Caco-2 (cell line): ENCODE results near the gene FGFBP3. TPM values are rescaled to one million over a fixed set of nuclear protein-coding genes. Genes with fewer than 3 reads are reported as not detected.

ENCODE experiments used
- BruUV-seq: library from RNA; stranded (reverse); fragments of 400-500 nt; replicated peaks from 2 replicates; lab custom pipeline; 2021; lab: Mats Ljungman, UMichigan
- CTCF ChIA-PET: fragments of 300-600 bp; sonication (Branson Sonifier 250); formaldehyde crosslinking; loops from one replicate; lab custom pipeline; 2022; ENCODE audit warnings: antibody characterized with exemption; lab: Charles Lee
- POLR2A ChIA-PET: fragments of 300-600 bp; sonication (Branson Sonifier 250); formaldehyde crosslinking; loops from one replicate; lab custom pipeline; 2022; ENCODE audit warnings: antibody characterized with exemption; lab: Charles Lee
- DNase-seq, 2 experiments: peaks; one replicate each; pipeline versions ENCODE4 v3.0.0 to v3.0.0-alpha.2; 2020 to 2022
- H3K27me3 ChIP-seq: replicated peaks from 2 replicates; pipeline ENCODE4 v1.6.0; 2011; ENCODE audit warnings: low read length; ENCODE audit not compliant: control insufficient read depth, insufficient read depth
- H3K36me3 ChIP-seq: 2 replicates; pipeline ENCODE4 v1.5.1; 2011; ENCODE audit warnings: low read length; ENCODE audit not compliant: control insufficient read depth, insufficient read depth
- H3K4me1 ChIP-seq: fragments of 250-450 bp; sonication (Bioruptor Pico); 2 replicates; pipeline ENCODE4 v1.5.1; 2020; ENCODE audit warnings: mild to moderate bottlenecking
- H3K4me3 ChIP-seq: 2 replicates; pipeline ENCODE4 v1.5.1; 2011; ENCODE audit warnings: low read depth, mild to moderate bottlenecking, control low read depth, low read length
- H3K9me3 ChIP-seq: fragments of 250-450 bp; sonication (Bioruptor Pico); 2 replicates; pipeline ENCODE4 v1.5.1; 2020; ENCODE audit warnings: mild to moderate bottlenecking, moderate library complexity
- H3K27ac Mint-ChIP-seq: one replicate; pipeline ENCODE4 v1.8.0; 2022; ENCODE audit warnings: mixed read lengths; ENCODE audit not compliant: unreplicated experiment
- H3K27me3 Mint-ChIP-seq: one replicate; pipeline ENCODE4 v1.8.0; 2022; ENCODE audit warnings: mixed read lengths; ENCODE audit not compliant: insufficient read depth, unreplicated experiment
- H3K36me3 Mint-ChIP-seq: one replicate; pipeline ENCODE4 v1.8.0; 2022; ENCODE audit warnings: mild to moderate bottlenecking, mixed read lengths; ENCODE audit not compliant: insufficient read depth, unreplicated experiment
- H3K4me1 Mint-ChIP-seq: one replicate; pipeline ENCODE4 v1.8.0; 2022; ENCODE audit warnings: low read depth, mixed read lengths; ENCODE audit not compliant: unreplicated experiment
- H3K4me3 Mint-ChIP-seq: one replicate; pipeline ENCODE4 v1.8.0; 2022; ENCODE audit warnings: mild to moderate bottlenecking, moderate library complexity, mixed read lengths; ENCODE audit not compliant: unreplicated experiment
- H3K9me3 Mint-ChIP-seq: one replicate; pipeline ENCODE4 v1.8.0; 2022; ENCODE audit warnings: mixed read lengths; ENCODE audit not compliant: unreplicated experiment
- intact Hi-C: fragments of 100-400 bp; cut with micrococcal nuclease; formaldehyde crosslinking; loops from one replicate; pipeline ENCODE4 v1.10.0; 2022; ENCODE audit not compliant: unreplicated experiment
- total RNA-seq: library from RNA; stranded (reverse); gene quantifications from 2 replicates; pipeline ENCODE4 v1.2.3, GENCODE V29; 2022
- TF ChIP-seq, protein P1 (sequence below), 2 experiments: fragments of 200-600 bp in 1 of 2; IDR thresholded peaks; 1 replicate in 1 of 2; 2 replicates in 1 of 2; pipeline versions ENCODE4 v1.5.1 to v1.8.0; 2011 to 2022; ENCODE audit warnings: antibody characterized with exemption in 1 of 2, control low read depth in 1 of 2, inconsistent platforms in 1 of 2, low read depth in 1 of 2, low read length in 1 of 2, mild to moderate bottlenecking in 1 of 2, moderate library complexity in 1 of 2; ENCODE audit not compliant: insufficient read depth in 1 of 2, severe bottlenecking in 1 of 2, unreplicated experiment in 1 of 2

Gene FGFBP3
- total RNA-seq, 1 experiment from 2014 or later, result 3.6 TPM

DNA sequence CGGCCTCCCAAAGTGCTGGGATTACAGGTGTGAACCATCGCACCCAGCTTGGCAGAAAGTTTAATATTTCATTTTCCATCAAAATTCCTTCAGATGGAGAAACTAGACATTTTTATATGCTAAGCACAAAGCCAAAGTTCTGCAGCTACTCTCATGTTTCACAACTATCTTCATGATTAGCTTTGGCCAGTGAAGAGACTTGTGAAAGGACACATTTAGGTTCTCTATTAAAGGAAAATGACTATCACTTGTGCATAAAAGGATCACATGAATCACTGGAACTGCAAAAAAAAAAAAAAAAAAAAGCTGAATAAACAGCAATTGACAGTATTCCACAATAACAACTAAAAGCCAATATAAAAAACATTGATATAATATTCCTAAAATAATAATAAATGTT is 16.2 kb downstream of the FGFBP3 start:
- Histone ChIP-seq H3K4me3 (no peak overlapping the region), H3K27me3 (no peaks in the 10 kb centered on the region; the same call in 1 of the 2 replicates), H3K4me1 (peaks cover 4% of the 10 kb centered on the region; the same call in 1 of the 2 replicates), H3K9me3 (no peaks in the 10 kb centered on the region), H3K36me3 (no peaks in the 10 kb centered on the region)
- POLR2A ChIA-PET, result interaction anchor here (0.6 kb wide), 1 partner anchor 14 kb away, joined by 5 read pairs; no protein-coding TSS in a partner anchor
- no peaks in the 10 kb centered on the region for H3K36me3 Mint-ChIP-seq
- CTCF ChIA-PET, result no interaction called here
- intact Hi-C loops, result no loop called here
- no TSS peak for BruUV-seq
- no peak for DNase-seq
- H3K27ac Mint-ChIP-seq, result no peak overlapping the region
- H3K9me3 Mint-ChIP-seq, result no peaks in the 10 kb centered on the region
- no peak overlapping the region for H3K4me3 Mint-ChIP-seq
- TF ChIP-seq, protein P1, sequence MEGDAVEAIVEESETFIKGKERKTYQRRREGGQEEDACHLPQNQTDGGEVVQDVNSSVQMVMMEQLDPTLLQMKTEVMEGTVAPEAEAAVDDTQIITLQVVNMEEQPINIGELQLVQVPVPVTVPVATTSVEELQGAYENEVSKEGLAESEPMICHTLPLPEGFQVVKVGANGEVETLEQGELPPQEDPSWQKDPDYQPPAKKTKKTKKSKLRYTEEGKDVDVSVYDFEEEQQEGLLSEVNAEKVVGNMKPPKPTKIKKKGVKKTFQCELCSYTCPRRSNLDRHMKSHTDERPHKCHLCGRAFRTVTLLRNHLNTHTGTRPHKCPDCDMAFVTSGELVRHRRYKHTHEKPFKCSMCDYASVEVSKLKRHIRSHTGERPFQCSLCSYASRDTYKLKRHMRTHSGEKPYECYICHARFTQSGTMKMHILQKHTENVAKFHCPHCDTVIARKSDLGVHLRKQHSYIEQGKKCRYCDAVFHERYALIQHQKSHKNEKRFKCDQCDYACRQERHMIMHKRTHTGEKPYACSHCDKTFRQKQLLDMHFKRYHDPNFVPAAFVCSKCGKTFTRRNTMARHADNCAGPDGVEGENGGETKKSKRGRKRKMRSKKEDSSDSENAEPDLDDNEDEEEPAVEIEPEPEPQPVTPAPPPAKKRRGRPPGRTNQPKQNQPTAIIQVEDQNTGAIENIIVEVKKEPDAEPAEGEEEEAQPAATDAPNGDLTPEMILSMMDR (IDR thresholded peaks at IDR 0.05; ENCODE audit: insufficient read depth in 1 of 2, low read depth in 1 of 2, low read length in 1 of 2, severe bottlenecking in 1 of 2, unreplicated experiment in 1 of 2), result no peak
- H3K27me3 Mint-ChIP-seq, result no peaks in the 10 kb centered on the region
- H3K4me1 Mint-ChIP-seq, result peaks cover under 1% of the 10 kb centered on the region

GRCh38 chr10:91891125-91892001 is 17.9 kb downstream of the FGFBP3 start:
- no peaks in the 10 kb centered on the region for H3K27me3 ChIP-seq
- no peaks in the 10 kb centered on the region for H3K36me3 Mint-ChIP-seq
- intact Hi-C loops, result no loop called here
- no peaks in the 10 kb centered on the region for H3K9me3 Mint-ChIP-seq
- ChIA-PET POLR2A (no interaction called here), CTCF (interaction anchor here (0.7 kb wide), 1 partner anchor 11 kb away, joined by 7 read pairs; no protein-coding TSS in a partner anchor)
- no peaks in the 10 kb centered on the region for H3K9me3 ChIP-seq
- BruUV-seq, result no TSS peak
- no peak overlapping the region for H3K27ac Mint-ChIP-seq
- TF ChIP-seq, protein P1 (IDR thresholded peaks at IDR 0.05; ENCODE audit: insufficient read depth in 1 of 2, low read depth in 1 of 2, low read length in 1 of 2, severe bottlenecking in 1 of 2, unreplicated experiment in 1 of 2), result no peak
- no peaks in the 10 kb centered on the region for H3K36me3 ChIP-seq
- peaks cover 7% of the 10 kb centered on the region for H3K4me1 Mint-ChIP-seq
- H3K4me3 ChIP-seq, result no peak overlapping the region
- DNase-seq, result no peak
- no peaks in the 10 kb centered on the region for H3K27me3 Mint-ChIP-seq
- peaks cover 6% of the 10 kb centered on the region; the same call in 1 of the 2 replicates for H3K4me1 ChIP-seq
- no peak overlapping the region for H3K4me3 Mint-ChIP-seq

DNA sequence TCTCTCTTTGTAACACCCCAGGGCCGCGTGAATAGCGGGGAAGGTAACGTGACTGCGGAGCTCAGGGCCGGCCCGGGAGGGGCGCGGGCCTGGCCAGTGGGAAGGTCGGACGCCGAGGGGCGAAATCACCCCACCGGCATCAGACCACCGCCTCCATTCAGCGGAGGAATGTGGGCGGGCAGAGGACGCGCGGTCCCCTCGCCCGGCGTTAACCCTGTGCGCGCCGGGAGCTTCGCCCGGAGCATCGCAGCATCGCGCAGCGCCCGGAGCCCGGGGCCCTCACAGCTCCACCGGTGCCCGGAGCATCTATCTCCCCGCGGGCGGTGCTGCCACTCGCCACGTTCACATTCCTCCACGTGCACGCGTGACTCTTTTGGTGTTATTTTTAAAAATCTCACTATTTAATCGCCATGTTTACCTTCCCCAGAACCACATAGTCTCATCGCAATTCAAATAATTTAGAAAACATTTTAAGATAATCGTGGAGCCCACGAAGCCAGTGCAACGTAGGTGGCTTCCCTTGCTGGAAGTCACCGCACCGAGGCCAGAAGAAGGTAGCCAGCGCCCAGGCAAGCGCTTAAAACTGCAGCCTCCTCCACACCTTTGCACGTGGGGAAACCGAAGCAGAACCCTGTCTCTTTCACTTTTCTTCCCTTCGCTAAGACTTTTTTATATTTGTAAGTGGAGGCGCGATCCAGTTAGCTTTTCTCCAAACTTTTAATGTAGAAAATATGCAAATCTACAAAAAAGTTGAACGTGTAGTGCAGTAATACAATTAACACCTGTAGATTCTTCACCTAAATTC is 21.8 kb downstream of the FGFBP3 start:
- no peaks in the 10 kb centered on the region for H3K27me3 ChIP-seq
- no peaks in the 10 kb centered on the region for H3K9me3 Mint-ChIP-seq
- H3K27ac Mint-ChIP-seq, result peak overlapping the region; percentile 82
- TF ChIP-seq, protein P1 (IDR thresholded peaks at IDR 0.05; ENCODE audit: insufficient read depth in 1 of 2, low read depth in 1 of 2, low read length in 1 of 2, severe bottlenecking in 1 of 2, unreplicated experiment in 1 of 2), result no peak
- H3K36me3 Mint-ChIP-seq, result no peaks in the 10 kb centered on the region
- intact Hi-C loops, result loop anchor here (2.0 kb wide), 1 partner anchor 21 kb away; the partner anchor contains the start of gene FGFBP3
- peaks cover 13% of the 10 kb centered on the region for H3K4me1 Mint-ChIP-seq
- H3K4me1 ChIP-seq, result peaks cover 6% of the 10 kb centered on the region; the same call in 1 of the 2 replicates
- ChIA-PET POLR2A (interaction anchor here (1.0 to 1.5 kb wide), 2 partner anchors 21 to 36 kb away, joined by 9 to 10 read pairs; partner anchors contain the start of gene BTAF1), CTCF (interaction anchor here (1.2 kb wide), 2 partner anchors 23 to 31 kb away, joined by 3 read pairs; no protein-coding TSS in a partner anchor)
- BruUV-seq, result TSS peak; percentile 68
- no peaks in the 10 kb centered on the region for H3K36me3 ChIP-seq
- no peaks in the 10 kb centered on the region for H3K27me3 Mint-ChIP-seq
- H3K4me3 Mint-ChIP-seq, result peak overlapping the region; percentile 92
- H3K4me3 ChIP-seq, result peak overlapping the region; percentile 58
- DNase-seq, result peak; percentile 73 to 77
- H3K9me3 ChIP-seq, result no peaks in the 10 kb centered on the region
